COLO829 (cell line): ENCODE results near the gene FUT8.
"Not testable (repeated sequence)": the region's sequence is repeated elsewhere in the genome, so short reads cannot be mapped to it uniquely, and the experiment has no call there.

Experiments used
- DNase-seq: peaks from one replicate; pipeline ENCODE4 v3.0.0; 2012; ENCODE audit warnings: low spot score

Gene FUT8

GRCh38 chr14:65623759-65624158 is 211.2 kb downstream of the FUT8 start:
- DNase-seq, result no peak

GRCh38 chr14:65627315-65627714 is 214.8 kb downstream of the FUT8 start:
- DNase-seq, result no peak

- DNase-seq, result no peak
Observed at GRCh38 chr14:65628664-65629063, 216.1 kb downstream of the FUT8 start.

- DNase-seq, result no peak
Observed at GRCh38 chr14:65631040-65631439, 218.5 kb downstream of the FUT8 start.

GRCh38 chr14:65632487-65632886 is 220.0 kb downstream of the FUT8 start:
- no peak for DNase-seq

GRCh38 chr14:65633666-65634065 is 221.1 kb downstream of the FUT8 start:
- not testable (repeated sequence) for DNase-seq

- no peak for DNase-seq
Observed at GRCh38 chr14:65637780-65638179, 225.2 kb downstream of the FUT8 start.

GRCh38 chr14:65639216-65639615 is 226.7 kb downstream of the FUT8 start:
- no peak for DNase-seq

GRCh38 chr14:65650826-65651225 is 238.3 kb downstream of the FUT8 start:
- DNase-seq, result no peak

- no peak for DNase-seq
Observed at GRCh38 chr14:65656554-65656953, 244.0 kb downstream of the FUT8 start.

GRCh38 chr14:65658202-65658601 is 245.7 kb downstream of the FUT8 start:
- no peak for DNase-seq

- no peak for DNase-seq
Observed at GRCh38 chr14:65661865-65662264, 249.3 kb downstream of the FUT8 start.

- no peak for DNase-seq
Observed at GRCh38 chr14:65664436-65664835, 251.9 kb downstream of the FUT8 start.

- DNase-seq, result no peak
Observed at GRCh38 chr14:65676361-65677014, 264.0 kb downstream of the FUT8 start.

GRCh38 chr14:65685572-65685971 is 273.0 kb downstream of the FUT8 start:
- no peak for DNase-seq

- DNase-seq, result peak; percentile 66
Observed at GRCh38 chr14:65686761-65687160, 274.2 kb downstream of the FUT8 start.

- DNase-seq, result no peak
Observed at GRCh38 chr14:65689070-65689469, 276.5 kb downstream of the FUT8 start.

GRCh38 chr14:65692566-65692965 is 280.0 kb downstream of the FUT8 start:
- not testable (repeated sequence) for DNase-seq

GRCh38 chr14:65696801-65697200 is 284.3 kb downstream of the FUT8 start:
- no peak for DNase-seq

GRCh38 chr14:65703521-65703920 is 291.0 kb downstream of the FUT8 start:
- DNase-seq, result no peak

GRCh38 chr14:65703996-65704395 is 291.5 kb downstream of the FUT8 start:
- no peak for DNase-seq

GRCh38 chr14:65704437-65704836 is 291.9 kb downstream of the FUT8 start:
- DNase-seq, result no peak

GRCh38 chr14:65704850-65705249 is 292.3 kb downstream of the FUT8 start:
- no peak for DNase-seq

GRCh38 chr14:65709576-65709975 is 297.0 kb downstream of the FUT8 start:
- DNase-seq, result no peak
